ENCODE measurements around the gene CLDN6. TPM values are rescaled to one million over a fixed set of nuclear protein-coding genes. Genes with fewer than 3 reads are reported as not detected.

CLDN6 gene
- total and polyA plus RNA-seq, 9 of the 15 experiments (the other 6 are each of a cell fraction or from before 2014, with no cell fraction given), result 0.22 to 0.75 (median 0.38) TPM; not detected in 3

DNA sequence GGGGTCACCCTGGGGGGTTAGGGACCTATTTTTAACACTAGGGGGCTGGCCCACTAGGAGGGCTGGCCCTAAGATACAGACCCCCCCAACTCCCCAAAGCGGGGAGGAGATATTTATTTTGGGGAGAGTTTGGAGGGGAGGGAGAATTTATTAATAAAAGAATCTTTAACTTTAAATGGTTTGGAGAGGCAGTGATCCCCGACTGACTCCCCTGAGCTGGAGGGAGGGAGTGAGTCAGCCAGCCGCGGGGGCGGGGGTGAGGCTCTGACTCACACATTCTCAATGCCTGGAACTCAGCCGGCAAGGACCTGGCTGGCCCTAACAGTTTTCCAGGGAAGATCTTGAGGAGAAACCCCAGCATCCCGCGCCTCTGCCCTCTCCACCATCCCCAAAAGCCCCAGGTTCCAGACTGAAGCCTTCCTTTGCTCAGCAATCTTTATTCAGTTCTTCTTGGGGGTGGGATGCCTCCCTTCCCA lies 4.3 kb upstream of the CLDN6 start (continued):
- TF ChIP-seq CLOCK (CRISPR knock-in tag; IDR thresholded peaks at IDR 0.05; ENCODE audit: borderline replicate concordance) (no peak), DACH1 (IDR thresholded peaks at IDR 0.05; ENCODE audit: partially characterized antibody) (peak; percentile 6), ZNF232 (CRISPR knock-in tag; IDR thresholded peaks at IDR 0.05) (no peak), RNF2 (IDR thresholded peaks at IDR 0.05) (0 out of 2 replicates have a peak, but pooled peaks have one; percentile 19), ARID1B (IDR thresholded peaks at IDR 0.05) (peak; percentile 85), TEAD4 (IDR thresholded peaks at IDR 0.05; ENCODE audit: low read length) (peak; percentile 66), TEAD4 (CRISPR knock-in tag; IDR thresholded peaks at IDR 0.05; ENCODE audit: borderline replicate concordance) (no peak), ATF7 (IDR thresholded peaks at IDR 0.05) (peak; percentile 31; the same call in 1 of the 2 replicates), U2AF2 (optimal IDR thresholded peaks at IDR 0.05; ENCODE audit: low read depth, low read length) (no peak), EHMT2 (IDR thresholded peaks at IDR 0.05) (no peak), ZNF175 (CRISPR knock-in tag; IDR thresholded peaks at IDR 0.05; ENCODE audit: low read depth) (no peak), NFYB (IDR thresholded peaks at IDR 0.05; ENCODE audit: extremely low read depth, insufficient read length) (no peak), SMARCB1 (IDR thresholded peaks at IDR 0.05; ENCODE audit: insufficient read length, low read depth) (no peak), MEF2D (tag; conservative IDR thresholded peaks at IDR 0.05; ENCODE audit: low read depth) (no peak), ZKSCAN3 (CRISPR knock-in tag; IDR thresholded peaks at IDR 0.05) (no peak), ATF3 (IDR thresholded peaks at IDR 0.05) (peak; percentile 95), ATF3 (CRISPR knock-in tag; conservative IDR thresholded peaks at IDR 0.05) (peak; percentile 94), POLR2AphosphoS5 (IDR thresholded peaks at IDR 0.05; ENCODE audit: control insufficient read depth, insufficient read depth, low read depth, low read length) (peak; percentile 63; the same call in 1 of the 2 replicates), ZNF133 (CRISPR knock-in tag; IDR thresholded peaks at IDR 0.05) (no peak), MXI1 (IDR thresholded peaks at IDR 0.05; ENCODE audit: low read depth, low read length) (no peak), GATAD2A (IDR thresholded peaks at IDR 0.05) (no peak), NEUROD1 (IDR thresholded peaks at IDR 0.05; ENCODE audit: borderline replicate concordance, low read depth, low read length, partially characterized antibody) (peak; percentile 66)
- TF ChIP-seq, protein P1, sequence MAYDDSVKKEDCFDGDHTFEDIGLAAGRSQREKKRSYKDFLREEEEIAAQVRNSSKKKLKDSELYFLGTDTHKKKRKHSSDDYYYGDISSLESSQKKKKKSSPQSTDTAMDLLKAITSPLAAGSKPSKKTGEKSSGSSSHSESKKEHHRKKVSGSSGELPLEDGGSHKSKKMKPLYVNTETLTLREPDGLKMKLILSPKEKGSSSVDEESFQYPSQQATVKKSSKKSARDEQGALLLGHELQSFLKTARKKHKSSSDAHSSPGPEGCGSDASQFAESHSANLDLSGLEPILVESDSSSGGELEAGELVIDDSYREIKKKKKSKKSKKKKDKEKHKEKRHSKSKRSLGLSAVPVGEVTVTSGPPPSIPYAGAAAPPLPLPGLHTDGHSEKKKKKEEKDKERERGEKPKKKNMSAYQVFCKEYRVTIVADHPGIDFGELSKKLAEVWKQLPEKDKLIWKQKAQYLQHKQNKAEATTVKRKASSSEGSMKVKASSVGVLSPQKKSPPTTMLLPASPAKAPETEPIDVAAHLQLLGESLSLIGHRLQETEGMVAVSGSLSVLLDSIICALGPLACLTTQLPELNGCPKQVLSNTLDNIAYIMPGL (CRISPR knock-in tag; IDR thresholded peaks at IDR 0.05), result 0 out of 2 replicates have a peak, but pooled peaks have one; percentile 15
- TF ChIP-seq, protein P2, sequence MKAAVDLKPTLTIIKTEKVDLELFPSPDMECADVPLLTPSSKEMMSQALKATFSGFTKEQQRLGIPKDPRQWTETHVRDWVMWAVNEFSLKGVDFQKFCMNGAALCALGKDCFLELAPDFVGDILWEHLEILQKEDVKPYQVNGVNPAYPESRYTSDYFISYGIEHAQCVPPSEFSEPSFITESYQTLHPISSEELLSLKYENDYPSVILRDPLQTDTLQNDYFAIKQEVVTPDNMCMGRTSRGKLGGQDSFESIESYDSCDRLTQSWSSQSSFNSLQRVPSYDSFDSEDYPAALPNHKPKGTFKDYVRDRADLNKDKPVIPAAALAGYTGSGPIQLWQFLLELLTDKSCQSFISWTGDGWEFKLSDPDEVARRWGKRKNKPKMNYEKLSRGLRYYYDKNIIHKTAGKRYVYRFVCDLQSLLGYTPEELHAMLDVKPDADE (conservative IDR thresholded peaks at IDR 0.05; ENCODE audit: control insufficient read depth, low read depth, low read length), result peak; percentile 74; the same call in 1 of the 2 replicates

Measured in K562 (cell line).